ENCODE data around the gene C2orf66.

DNA sequence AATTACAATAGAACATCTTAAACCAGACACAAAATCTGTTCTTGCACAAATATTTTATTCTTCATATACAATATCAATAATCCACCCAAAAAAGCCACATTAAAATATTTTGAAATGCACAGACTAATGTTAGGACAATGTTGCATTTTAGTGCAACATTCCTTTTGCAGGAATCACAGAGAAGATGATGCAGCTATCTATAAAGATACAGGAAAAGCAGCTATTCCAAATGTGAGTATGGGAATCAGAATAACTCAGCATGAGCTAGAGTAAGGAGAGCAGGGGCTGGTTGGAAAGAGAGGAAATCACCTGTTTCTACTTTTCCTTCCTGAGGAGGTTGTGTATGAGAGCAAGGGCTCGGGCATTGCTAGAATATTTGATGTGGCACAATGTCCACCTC, 4.8 kb downstream of the C2orf66 start:
- TF ChIP-seq FOXP2 (optimal IDR thresholded peaks at IDR 0.05; ENCODE audit: borderline replicate concordance, extremely low read depth, extremely low read length, insufficient read depth) (no peak), POLR2AphosphoS5 (IDR thresholded peaks at IDR 0.05; ENCODE audit: low read depth, low read length) (no peak)
- TF ChIP-seq, protein P1, sequence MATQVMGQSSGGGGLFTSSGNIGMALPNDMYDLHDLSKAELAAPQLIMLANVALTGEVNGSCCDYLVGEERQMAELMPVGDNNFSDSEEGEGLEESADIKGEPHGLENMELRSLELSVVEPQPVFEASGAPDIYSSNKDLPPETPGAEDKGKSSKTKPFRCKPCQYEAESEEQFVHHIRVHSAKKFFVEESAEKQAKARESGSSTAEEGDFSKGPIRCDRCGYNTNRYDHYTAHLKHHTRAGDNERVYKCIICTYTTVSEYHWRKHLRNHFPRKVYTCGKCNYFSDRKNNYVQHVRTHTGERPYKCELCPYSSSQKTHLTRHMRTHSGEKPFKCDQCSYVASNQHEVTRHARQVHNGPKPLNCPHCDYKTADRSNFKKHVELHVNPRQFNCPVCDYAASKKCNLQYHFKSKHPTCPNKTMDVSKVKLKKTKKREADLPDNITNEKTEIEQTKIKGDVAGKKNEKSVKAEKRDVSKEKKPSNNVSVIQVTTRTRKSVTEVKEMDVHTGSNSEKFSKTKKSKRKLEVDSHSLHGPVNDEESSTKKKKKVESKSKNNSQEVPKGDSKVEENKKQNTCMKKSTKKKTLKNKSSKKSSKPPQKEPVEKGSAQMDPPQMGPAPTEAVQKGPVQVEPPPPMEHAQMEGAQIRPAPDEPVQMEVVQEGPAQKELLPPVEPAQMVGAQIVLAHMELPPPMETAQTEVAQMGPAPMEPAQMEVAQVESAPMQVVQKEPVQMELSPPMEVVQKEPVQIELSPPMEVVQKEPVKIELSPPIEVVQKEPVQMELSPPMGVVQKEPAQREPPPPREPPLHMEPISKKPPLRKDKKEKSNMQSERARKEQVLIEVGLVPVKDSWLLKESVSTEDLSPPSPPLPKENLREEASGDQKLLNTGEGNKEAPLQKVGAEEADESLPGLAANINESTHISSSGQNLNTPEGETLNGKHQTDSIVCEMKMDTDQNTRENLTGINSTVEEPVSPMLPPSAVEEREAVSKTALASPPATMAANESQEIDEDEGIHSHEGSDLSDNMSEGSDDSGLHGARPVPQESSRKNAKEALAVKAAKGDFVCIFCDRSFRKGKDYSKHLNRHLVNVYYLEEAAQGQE (IDR thresholded peaks at IDR 0.05; ENCODE audit: insufficient read depth in 1 of 2, low read depth in 2 of 2, low read length in 2 of 2), result no peak
